Amniotic epithelial cell (primary cell): Measurements from ENCODE around the gene LRRC72.
"Not testable (repeated sequence)": the region's sequence is repeated elsewhere in the genome, so short reads cannot be mapped to it uniquely, and the experiment has no call there.

Experiments used
- DNase-seq: peaks from one replicate; pipeline ENCODE4 v3.0.0-alpha.2; 2010; ENCODE audit warnings: low read depth

LRRC72 gene

GRCh38 chr7:16529697-16530096, 3.1 kb downstream of the LRRC72 start:
- DNase-seq: no peak

DNA sequence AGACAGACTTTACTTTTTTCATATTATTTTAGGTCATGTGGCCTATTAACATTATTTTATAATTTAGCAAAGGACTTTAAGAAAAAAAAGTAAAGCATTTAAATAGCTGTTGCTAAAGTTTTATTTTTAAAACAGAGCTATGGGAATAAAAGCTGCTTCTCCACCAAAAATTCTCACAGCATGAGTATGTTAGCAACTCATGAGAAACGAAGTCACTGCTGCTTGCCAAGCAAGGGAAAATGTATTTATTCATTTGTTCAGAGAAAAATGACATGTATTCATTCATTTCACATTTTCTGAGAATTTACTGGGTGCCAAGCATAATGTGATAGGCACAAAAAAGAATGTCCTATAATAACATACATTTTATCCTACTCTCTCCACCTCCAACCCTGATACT, 5.1 kb downstream of the LRRC72 start:
- no peak for DNase-seq

DNA sequence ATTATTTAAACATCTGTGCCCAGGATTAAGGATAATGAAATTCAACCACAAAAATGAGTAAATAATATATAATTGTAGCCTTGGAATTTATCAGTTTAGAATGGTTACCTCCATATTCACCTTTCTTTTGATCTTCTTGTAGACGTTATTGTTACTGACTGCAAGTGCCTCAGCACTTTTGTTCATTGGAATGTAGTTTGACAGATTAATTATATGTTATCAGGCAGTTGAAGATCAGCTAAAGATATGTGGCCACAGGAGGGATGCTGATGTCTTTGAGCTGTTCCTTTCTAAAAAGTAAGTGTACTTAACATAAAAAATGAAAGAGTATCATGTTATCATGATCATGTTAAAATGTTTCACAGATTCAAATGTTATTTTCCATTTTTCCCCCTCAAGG, 5.6 kb downstream of the LRRC72 start:
- no peak for DNase-seq

- DNase-seq: no peak
These were observed 8.9 kb downstream of the LRRC72 start for GRCh38 chr7:16535500-16535899.

DNA sequence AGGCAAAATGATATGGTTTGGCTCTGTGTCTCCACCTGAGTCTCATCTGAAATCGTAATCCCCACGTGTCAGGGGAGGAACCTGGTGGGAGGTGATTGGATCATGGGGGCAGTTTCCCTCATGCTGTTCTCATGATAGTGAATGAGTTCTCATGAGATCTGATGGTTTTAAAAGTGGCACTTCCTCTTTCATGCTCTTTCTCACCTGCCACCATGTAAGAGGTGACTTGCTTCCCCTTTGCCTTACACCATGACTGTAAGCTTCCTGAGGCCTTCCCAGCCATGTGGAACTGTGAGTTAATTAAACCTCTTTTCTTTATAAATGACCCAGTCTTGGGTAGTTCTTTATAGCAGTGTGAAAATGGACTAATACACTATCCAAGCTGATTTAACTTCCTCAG, 13.9 kb downstream of the LRRC72 start:
- not testable (repeated sequence) for DNase-seq

- DNase-seq: no peak
These were observed 15.8 kb downstream of the LRRC72 start for GRCh38 chr7:16542401-16542800.

- DNase-seq: no peak
These were observed 16.8 kb downstream of the LRRC72 start for GRCh38 chr7:16543456-16543855.

DNA sequence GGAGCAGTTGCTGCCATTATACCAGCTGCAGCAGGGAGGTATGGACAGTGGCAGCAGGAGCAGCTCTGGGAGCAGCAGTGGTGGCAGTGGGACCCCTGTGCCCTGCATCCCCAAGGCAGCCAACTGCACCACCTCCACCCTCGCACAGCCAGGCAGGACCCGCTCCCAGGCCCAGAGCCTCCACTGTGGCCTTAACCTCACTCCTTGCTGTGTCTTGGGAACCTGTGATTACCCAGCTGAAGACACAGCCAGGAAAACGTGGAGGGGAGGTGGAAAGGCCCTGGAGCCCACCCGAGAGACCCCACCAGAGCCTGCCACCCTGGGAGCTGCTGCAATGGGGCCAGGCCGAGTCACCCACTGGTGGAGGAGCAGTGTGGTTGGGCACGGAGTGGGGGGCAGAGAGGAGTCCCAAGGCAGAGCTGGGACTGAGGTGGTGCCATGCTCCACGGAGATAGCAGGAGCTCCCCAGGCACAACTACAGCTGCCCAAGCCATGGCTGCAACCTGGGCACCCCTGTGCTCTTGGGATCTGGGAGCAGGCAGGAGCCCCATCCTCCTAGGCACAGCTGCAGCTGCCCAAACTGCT, 20.4 kb downstream of the LRRC72 start:
- DNase-seq: no peak

DNA sequence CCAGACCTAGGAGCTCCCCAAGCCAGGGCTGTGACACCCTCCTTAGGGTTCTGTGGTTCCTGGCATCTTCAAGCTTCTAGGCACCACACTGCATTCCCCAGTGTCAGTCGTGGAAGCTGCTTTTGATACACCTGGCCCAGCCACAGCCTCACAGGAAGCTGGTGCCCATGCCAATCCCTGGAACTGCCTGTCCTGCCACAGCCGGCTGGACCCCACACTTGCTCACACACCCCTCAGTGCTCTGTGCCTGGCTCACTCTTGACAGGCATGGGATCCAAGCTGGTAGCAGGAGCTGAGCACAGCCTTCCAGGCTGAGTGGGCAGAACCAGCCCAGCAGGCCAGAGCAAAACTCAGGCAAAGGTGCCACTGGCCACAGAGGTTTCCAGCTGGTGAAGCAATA, 21.8 kb downstream of the LRRC72 start:
- DNase-seq: no peak

GRCh38 chr7:16550671-16551070, 24.0 kb downstream of the LRRC72 start:
- no peak for DNase-seq

DNA sequence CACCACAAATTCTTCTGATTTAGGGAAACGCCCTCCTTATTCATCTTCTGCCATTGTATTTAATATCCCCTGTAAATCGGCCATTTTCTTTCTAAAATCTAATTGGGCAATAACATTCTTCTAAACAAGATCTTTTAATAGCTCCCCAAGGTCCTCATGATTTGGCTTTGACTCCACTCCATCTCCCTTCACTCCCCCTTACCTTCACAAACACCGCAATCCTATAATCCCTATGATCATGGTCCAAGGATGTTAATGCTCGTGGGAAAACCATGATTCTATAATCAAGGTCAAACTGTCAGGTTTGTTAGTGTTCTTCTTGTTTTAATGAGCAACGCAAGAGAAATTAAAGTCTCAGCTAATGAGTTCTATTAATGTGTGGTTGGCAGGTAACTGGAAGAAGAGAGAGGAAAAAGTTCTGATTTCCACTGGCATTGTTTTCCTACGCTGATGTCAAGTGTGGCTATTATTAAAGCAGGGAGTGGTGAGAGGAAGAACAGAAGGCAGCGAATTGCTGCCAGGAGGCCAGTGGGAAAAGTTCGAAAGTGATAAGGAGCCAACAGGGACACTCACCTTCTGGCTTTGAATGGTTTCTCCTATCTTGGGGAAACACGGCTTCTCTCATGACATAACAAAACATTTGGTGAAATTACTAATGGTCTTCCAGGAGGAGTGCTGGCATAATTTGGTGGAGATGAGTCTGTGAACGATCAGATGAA, 28.1 kb downstream of the LRRC72 start:
- DNase-seq: no peak

DNA sequence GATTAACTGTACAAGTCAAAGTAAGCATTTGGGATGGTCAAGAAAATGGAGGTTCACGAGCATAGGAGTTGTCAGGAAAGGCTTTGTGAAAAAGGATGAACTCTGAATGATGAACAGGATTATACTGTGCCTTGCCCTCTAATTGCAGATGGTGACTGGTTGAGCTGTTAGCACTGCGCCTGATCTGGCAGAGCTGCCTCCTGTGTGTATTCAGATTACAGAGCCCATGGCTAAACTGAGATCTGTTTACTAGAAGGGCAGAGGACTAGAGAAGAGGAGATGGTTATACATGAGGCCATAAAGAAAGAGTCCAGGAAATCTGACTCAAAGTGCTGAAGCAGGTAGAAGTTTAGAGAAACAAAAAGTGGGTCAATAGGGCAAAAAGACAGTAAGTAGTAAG, 29.7 kb downstream of the LRRC72 start:
- no peak for DNase-seq

GRCh38 chr7:16558761-16559302, 32.2 kb downstream of the LRRC72 start:
- peak; percentile 6 for DNase-seq

- DNase-seq: peak; percentile 3
These were observed 33.0 kb downstream of the LRRC72 start for GRCh38 chr7:16559497-16560179.

GRCh38 chr7:16561943-16562342, 35.3 kb downstream of the LRRC72 start:
- no peak for DNase-seq

GRCh38 chr7:16562456-16563220, 36.0 kb downstream of the LRRC72 start:
- DNase-seq: no peak

DNA sequence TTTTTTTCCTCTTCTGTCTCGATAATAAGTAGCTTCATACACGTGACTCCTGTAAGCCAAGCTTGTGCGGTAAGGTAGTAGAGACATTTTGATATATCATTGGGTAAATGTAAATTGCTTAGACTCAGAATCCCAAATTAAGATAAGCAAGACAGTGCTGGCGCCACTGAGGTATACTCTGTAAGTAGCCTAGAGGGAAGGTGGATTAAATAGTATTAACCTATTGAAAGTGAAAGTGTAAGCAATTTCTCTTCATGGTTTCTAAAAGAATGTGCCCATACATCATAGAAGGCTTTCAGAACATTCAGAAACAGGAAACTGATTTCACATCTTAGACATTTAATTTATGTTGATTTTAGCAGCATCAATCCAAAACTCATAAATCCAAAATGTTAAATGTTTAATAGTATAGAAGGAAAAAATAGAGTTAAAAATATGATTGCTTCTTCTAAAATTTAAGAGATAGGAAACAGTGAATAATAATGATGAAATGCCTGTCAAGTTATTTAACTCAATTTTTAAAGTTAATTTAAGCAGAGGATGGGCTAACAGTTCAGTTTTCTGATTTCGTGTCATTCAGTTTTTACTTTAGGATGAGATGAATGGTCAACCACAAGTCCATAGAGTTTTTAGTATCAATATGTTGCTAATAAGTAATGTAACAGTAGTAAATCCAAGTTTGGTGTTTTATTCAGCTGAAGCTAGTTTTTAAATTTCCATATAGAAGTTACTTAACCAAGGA, 36.8 kb downstream of the LRRC72 start:
- peak; percentile 64 for DNase-seq

GRCh38 chr7:16564023-16564380, 37.4 kb downstream of the LRRC72 start:
- no peak for DNase-seq

DNA sequence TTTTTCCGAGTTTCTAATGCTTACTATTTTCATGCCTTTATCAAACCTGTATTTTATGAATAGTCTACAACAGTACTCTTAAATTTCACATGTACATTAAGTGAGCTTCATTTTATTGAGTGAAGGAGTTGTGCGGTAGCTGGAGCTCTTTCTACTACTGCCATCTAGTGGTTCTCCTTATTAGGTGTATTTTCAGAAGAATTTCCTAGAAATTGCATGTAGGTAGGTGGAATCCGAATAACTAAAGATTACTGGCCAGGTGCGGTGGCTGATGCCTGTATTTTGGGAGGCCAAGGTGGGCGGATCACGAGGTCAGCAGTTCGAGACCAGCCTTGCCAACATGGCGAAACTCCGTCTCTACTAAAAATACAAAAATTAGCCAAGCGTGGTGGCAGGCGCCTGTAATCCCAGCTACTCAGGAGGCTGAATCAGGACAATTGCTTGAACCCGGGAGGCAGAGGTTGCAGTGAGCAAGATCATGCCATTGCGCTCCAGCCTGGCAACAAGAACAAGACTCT, 38.3 kb downstream of the LRRC72 start:
- DNase-seq: peak; percentile 51

- DNase-seq: no peak
These were observed 45.3 kb downstream of the LRRC72 start for GRCh38 chr7:16571941-16572340.

- no peak for DNase-seq
These were observed 52.6 kb downstream of the LRRC72 start for GRCh38 chr7:16579216-16579615.

- DNase-seq: no peak
These were observed 54.7 kb downstream of the LRRC72 start for GRCh38 chr7:16581286-16581685.
